ENCODE measurements around the gene KPNA4.
"Not testable (repeated sequence)": the region's sequence is repeated elsewhere in the genome, so short reads cannot be mapped to it uniquely, and the experiment has no call there.

Gene KPNA4

DNA sequence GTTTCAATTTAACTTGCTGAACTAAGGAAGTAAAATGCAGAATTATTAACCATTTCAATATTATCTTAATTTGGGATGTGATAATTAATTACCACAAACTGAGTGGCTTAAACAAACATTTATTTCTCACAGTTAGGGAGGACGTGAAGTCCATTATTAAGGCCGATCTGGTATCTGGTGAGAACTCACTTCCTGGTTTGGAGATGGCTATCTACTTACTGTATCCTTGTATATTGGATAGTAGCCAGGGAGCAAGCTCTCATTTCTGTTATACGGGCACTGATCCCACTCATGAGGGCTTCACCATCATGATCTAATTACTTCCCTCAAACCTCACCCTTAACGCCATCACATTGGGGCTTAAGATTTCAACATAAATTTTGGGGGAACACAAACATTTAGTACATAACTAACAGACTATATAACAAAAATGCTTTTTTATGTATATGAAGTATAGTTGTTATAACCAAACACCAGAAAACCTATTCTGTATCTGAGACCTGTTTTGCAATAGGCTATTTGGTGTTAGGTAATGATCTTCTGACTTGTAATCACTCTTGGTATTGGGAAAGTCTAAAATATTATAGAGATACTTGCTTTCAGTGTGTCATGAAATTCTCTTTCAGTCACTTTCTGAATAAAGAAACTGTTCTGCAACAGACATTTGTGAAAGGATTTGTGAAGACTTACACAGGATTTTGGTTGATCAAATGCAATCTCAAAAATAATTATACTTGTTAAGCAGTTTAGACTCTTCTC lies 4.7 kb upstream of the KPNA4 start:
- no peak for DNase-seq

- DNase-seq, result no peak
Measured at GRCh38 chr3:160568989-160569388, 3.6 kb upstream of the KPNA4 start.

DNA sequence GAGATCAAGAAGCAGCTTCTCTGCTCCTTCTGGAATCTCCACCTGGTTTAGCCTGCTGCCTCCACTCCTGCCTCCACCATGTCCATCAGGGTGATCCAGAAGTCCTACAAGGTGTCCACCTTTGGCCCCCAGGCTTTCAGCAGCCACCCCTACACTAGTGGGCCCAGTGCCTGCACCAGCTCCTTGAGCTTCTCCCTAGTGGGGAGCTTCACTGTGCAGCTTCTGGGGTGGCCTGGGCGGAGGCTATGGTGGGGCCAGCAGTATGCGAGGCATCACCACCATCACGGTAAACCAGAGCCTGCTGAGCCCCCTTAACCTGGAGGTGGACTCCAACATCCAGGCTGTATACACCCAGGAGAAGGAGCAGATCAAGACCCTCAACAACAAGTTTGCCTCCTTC lies 2.4 kb upstream of the KPNA4 start:
- no peak for DNase-seq

- no peak for DNase-seq
Measured at GRCh38 chr3:160566499-160566898, 1.1 kb upstream of the KPNA4 start.

DNA sequence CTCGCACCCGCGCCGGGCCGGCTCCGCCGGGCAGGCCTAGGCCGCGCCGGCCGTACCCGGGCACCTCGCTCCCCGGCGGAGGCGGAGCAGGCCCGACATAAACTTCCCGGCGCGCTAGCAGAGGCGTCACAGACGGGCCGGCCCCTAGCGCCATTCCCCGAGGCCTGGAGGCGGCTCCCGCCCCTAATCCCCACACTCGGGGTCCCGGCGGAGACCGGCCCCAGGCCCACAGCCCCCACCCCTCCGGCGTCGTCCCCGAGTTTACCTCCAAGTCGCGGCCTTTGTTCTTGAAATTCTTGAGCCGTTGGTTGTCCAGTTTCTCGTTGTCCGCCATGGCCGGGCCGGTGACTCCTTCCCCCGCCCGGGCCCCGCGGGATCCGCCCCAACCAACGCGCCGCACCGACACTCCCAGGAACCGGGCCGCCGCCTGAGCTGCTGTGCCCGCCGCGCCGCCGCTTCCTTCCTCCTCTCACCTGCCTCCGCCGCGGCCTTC lies 376 bp downstream of the KPNA4 start:
- DNase-seq, result no peak

GRCh38 chr3:160564258-160564911 lies 986 bp downstream of the KPNA4 start:
- DNase-seq, result no peak

DNA sequence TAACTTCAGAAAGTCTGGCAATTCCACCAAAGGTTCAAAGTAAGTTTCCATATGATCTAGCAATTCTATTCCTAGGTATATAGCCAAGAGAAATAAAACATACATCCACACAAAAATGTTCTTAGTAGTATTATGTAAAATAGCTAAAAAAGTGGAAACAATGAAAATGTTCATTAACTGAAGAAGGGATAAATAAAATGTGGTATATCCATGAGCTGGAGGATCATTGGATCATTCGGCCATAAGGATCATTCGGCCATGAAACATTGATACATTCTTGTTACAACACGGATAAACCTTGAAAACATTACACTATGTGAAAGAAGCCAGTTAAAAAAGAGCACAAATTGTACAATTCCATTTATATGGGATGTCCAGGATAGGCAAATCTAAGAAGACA lies 2.4 kb downstream of the KPNA4 start:
- no peak for DNase-seq

DNA sequence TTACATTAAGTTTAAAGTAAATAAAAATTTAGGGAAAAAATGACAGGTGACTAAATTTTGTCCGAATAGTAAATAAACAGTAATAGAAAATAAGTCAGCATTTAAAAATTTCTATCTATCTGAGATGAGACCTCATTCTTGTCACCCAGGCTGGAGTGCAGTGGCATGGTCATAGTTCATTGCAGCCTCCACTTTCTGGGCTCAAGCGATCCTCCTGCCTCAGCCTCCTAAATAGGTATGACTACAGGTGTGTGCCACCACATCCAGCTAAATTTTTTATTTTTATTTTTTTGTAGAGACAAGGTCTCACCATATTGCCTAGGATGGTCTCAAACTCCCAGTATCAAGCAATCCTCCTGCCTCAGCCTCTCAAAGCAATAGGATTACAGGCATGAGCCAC lies 7.8 kb downstream of the KPNA4 start:
- no peak for DNase-seq

DNA sequence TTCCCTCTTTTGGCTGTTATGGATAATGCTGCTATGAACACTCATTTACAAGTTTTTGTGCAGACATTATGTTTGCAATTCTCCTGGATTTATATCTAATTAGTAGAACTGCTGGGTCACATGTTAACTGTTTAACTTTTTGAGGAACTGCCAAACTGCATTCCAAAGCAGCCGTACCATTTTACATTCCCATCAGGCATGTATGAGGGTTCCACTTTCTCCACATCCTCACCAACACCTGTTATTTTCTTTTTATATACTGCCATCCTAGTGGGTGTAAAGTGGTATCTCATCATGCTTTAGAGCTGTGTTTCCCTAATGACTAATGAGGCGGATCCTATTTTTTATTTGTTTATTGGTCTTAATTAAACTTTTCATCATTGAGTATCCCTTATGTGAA lies 9.2 kb downstream of the KPNA4 start:
- no peak for DNase-seq

DNA sequence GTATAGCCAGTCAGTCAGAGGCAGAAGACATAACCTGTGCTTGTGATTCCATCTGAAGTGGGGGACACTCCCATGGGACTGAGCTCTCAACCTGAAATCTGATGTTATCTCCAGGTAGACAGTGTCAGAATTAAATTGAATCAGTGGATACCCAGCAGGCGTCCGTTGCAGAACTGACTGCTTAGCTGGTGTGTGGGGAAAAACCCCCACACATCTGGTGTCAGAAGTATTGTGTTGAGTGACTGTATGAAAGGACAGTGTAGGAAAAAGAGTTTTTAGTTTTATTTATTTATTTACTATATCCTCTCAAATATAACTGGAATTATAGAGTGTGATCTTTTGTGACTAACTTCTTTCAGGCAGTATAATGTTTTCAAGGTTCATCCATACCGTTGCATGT lies 10.4 kb downstream of the KPNA4 start:
- no peak for DNase-seq

- DNase-seq, result no peak
Measured at GRCh38 chr3:160553827-160554226, 11.5 kb downstream of the KPNA4 start.

GRCh38 chr3:160546727-160547126 lies 18.6 kb downstream of the KPNA4 start:
- DNase-seq, result no peak

DNA sequence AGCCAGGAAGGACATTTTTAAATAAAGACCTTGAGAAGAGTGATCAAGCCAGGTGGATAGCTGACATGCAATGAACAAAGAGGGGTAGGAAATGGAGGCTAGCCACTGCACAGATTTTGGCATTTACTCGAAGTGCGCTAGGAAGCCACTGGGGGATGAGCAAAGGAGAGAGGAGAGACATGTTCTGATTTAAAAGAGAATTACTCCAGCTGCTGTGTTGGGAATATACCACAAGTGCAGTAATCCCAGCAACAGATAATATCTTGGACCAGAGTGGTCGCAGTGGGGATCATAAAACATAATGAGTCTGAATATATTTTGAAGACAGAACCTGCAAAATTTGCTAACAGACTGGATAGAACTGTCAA lies 19.9 kb downstream of the KPNA4 start:
- no peak for DNase-seq

DNA sequence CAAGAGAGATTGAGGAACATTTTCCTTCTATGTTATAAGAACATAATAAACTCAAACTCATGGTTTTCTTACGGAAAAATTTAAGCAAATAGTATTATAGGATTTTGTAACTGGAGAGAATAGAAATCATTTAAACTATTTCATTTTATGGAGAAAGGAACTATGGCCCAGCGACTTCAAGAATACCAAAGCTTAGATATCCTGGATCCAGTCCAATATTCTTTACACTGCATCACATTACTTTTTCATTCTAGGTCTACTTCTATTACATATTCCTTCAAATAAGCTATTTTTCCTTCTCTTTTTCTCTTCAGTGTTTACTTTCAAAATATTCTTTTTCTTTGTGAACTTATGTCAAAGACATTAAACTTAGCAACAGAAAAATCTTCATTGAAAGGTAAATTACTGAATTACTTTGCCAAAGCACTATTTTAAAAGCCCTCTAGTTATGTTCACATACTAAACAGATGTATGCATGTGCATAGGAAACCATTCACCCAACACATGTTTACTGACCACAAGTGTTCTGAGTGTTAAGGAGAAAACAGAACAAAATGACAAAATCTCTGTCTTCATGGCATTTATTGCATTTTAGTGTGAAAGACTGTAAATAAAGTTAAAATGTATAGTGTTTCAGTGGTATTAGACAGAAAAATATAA lies 20.4 kb downstream of the KPNA4 start:
- DNase-seq, result no peak

DNA sequence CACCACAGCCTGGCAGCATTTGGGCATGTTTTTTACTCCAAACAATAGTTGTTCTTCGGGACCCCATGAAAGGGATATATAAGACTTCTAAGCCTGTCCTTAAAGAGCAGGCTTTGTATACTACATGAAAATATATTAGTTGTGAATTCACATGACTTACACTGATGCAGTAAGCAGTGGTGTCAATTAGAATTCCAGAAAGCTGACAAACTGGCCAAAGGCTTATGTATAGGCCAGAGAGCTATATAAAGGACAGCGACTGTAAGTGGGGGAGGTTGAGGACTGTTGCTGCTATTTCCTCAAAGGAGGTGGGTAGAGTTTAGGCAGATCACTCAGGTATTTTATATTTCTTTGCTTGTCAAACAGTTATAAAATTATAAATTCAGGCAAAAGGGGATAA lies 24.8 kb downstream of the KPNA4 start:
- DNase-seq, result no peak

GRCh38 chr3:160538895-160539294 lies 26.5 kb downstream of the KPNA4 start:
- no peak for DNase-seq

- DNase-seq, result no peak
Measured at GRCh38 chr3:160537729-160538128, 27.6 kb downstream of the KPNA4 start.

GRCh38 chr3:160532371-160532770 lies 33.0 kb downstream of the KPNA4 start:
- no peak for DNase-seq

DNA sequence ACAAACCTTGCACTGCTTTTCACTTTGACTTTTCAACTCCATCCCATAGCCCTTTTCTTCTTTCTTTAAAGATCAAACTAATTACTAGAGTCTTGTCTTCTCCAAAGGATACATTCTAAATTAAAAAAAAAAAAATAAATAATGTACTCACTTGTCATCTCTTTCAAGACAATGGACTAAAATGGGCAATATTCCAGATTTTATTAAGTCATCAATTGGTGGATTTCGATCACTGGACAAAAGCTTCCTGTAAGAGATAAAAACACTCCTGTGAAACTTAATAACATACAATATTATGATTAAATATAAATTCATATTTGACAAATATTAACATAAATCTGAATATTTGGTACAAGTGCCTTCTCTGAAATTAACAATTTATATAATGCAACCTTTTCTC lies 34.1 kb downstream of the KPNA4 start:
- DNase-seq, result no peak

- not testable (repeated sequence) for DNase-seq
Measured at GRCh38 chr3:160516391-160516790, 49.0 kb downstream of the KPNA4 start.

DNA sequence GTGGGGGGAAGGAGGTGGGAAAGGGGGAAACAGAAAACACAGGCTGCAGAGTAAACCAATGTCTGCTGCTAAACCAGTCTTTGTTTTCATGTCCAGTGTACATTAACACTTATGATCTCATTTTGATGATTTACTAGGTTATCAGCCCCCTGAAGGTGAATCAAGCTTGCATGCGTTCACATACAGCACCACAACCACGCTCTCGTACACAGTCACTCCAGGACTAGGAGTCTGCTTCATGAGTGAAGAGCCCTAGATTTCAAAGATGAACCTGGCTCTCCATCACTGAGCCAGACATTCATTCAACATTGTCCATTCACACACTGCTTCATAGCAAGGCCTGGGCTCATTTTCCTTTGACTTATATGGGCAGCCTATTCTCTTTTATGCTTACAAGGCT lies 64.0 kb downstream of the KPNA4 start:
- DNase-seq, result no peak

GRCh38 chr3:160498202-160498601 lies 67.2 kb downstream of the KPNA4 start:
- DNase-seq, result no peak

DNA sequence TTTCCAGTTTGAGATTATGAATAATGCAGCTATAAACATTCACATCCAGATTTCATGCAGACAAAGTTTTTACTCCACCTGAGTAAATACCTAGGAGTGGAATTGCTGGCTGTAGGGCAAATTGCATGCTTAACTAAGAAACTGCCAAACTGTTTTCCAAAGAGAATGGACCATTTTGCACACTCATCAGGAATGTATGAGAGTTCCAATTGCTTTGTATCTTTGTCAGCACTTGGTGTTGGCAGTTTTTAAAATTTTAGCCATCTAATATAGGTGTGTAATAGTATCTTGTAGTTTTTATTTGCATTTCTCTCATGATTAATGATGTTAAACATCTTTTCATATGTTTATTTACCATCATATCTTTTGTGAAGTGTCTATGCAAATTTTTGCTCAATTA lies 75.2 kb downstream of the KPNA4 start:
- DNase-seq, result no peak

DNA sequence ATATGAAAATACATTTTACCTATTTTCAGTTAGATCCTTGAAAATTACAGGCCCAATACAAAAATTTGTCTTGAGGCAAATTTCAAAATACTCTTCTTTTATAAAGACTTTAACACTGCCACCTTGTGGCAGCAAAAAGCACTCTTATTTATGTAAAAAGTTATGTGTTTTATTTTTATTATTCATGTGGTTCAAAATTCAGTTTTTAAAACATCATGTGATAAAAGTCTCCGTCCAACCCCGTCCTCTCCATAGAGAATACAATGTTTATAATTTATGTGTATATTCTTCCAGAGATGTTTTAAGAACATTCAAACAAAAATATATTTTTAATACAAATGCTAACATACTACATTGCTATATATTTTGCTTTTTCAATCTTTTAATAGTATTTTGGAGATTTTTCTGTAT lies 78.9 kb downstream of the KPNA4 start:
- DNase-seq, result peak in 1 of 2 donors; percentile 42
